A673 (cell line): ENCODE measurements around the gene ETNK2. TPM values are rescaled to one million over a fixed set of nuclear protein-coding genes. Genes with fewer than 3 reads are reported as not detected.

Experiments used
- BruUV-seq: library from RNA; stranded (reverse); fragments of 400-500 nt; replicated peaks from 2 replicates; lab custom pipeline; 2021; lab: Mats Ljungman, UMichigan
- CTCF ChIA-PET: fragments of 300-600 bp; sonication (Branson Sonifier 250); formaldehyde crosslinking; loops from one replicate; lab custom pipeline; 2022; ENCODE audit warnings: antibody characterized with exemption; lab: Charles Lee
- POLR2A ChIA-PET: fragments of 300-600 bp; sonication (Branson Sonifier 250); formaldehyde crosslinking; loops from one replicate; lab custom pipeline; 2022; ENCODE audit warnings: antibody characterized with exemption; ENCODE audit not compliant: low non-redundant PET; lab: Charles Lee
- DNase-seq: peaks from one replicate; pipeline ENCODE4 v3.0.0-alpha.2; 2015; ENCODE audit warnings: low spot score
- H3K27ac ChIP-seq: fragments of 200-600 bp; sonication (generic); 2 replicates; pipeline ENCODE4 v1.5.1; 2016; ENCODE audit warnings: mixed run types, low read depth, mild to moderate bottlenecking, mixed read lengths, antibody characterized with exemption, low read length; ENCODE audit not compliant: poor library complexity, severe bottlenecking
- H3K27me3 ChIP-seq: fragments of 200-600 bp; sonication (generic); replicated peaks from 2 replicates; pipeline ENCODE4 v1.6.1; 2017; ENCODE audit warnings: mixed run types, low read depth, mild to moderate bottlenecking, mixed read lengths, antibody characterized with exemption, low read length; ENCODE audit not compliant: insufficient read depth, poor library complexity
- H3K36me3 ChIP-seq: fragments of 200-600 bp; sonication (generic); 2 replicates; pipeline ENCODE4 v1.6.1; 2016; ENCODE audit warnings: mixed run types, mild to moderate bottlenecking, mixed read lengths, antibody characterized with exemption, low read length; ENCODE audit not compliant: insufficient read depth, poor library complexity, severe bottlenecking
- H3K4me1 ChIP-seq: fragments of 200-600 bp; sonication (generic); 2 replicates; pipeline ENCODE4 v1.6.1; 2017; ENCODE audit warnings: mixed run types, mild to moderate bottlenecking, mixed read lengths, antibody characterized with exemption, low read length; ENCODE audit not compliant: insufficient read depth, poor library complexity, severe bottlenecking
- H3K4me3 ChIP-seq: fragments of 200-600 bp; sonication (generic); 2 replicates; pipeline ENCODE4 v1.5.1; 2016; ENCODE audit warnings: low read depth, mixed run types, mild to moderate bottlenecking, mixed read lengths, low read length; ENCODE audit not compliant: poor library complexity, severe bottlenecking
- H3K9me3 ChIP-seq: fragments of 200-600 bp; sonication (generic); 2 replicates; pipeline ENCODE4 v1.6.1; 2016; ENCODE audit warnings: mixed run types, low read depth, mild to moderate bottlenecking, mixed read lengths, antibody characterized with exemption, low read length; ENCODE audit not compliant: poor library complexity, severe bottlenecking
- EZH2 ChIP-seq: fragments of 200-600 bp; sonication (generic); IDR thresholded peaks from 2 replicates; pipeline ENCODE4 v1.6.1; 2017; ENCODE audit warnings: borderline replicate concordance, low read depth, mild to moderate bottlenecking, mixed read lengths, antibody characterized with exemption, low read length; ENCODE audit not compliant: poor library complexity, severe bottlenecking
- intact Hi-C: fragments of 100-400 bp; cut with micrococcal nuclease; formaldehyde crosslinking; loops from one replicate; pipeline ENCODE4 v1.10.0; 2022; ENCODE audit not compliant: unreplicated experiment
- total RNA-seq: library from RNA; stranded (reverse); gene quantifications from 2 replicates; pipeline ENCODE4 v1.2.3, GENCODE V29; 2021
- TF ChIP-seq, protein P1 (sequence below): fragments of 300-800, 200-600 bp; sonication (generic); conservative IDR thresholded peaks from 2 replicates; pipeline ENCODE4 v1.5.1; 2017; ENCODE audit warnings: low read depth, mild to moderate bottlenecking, antibody characterized with exemption, low read length, moderate library complexity, mixed read lengths

Gene ETNK2
- total RNA-seq, 1 experiment from 2014 or later: 8.3 TPM

DNA sequence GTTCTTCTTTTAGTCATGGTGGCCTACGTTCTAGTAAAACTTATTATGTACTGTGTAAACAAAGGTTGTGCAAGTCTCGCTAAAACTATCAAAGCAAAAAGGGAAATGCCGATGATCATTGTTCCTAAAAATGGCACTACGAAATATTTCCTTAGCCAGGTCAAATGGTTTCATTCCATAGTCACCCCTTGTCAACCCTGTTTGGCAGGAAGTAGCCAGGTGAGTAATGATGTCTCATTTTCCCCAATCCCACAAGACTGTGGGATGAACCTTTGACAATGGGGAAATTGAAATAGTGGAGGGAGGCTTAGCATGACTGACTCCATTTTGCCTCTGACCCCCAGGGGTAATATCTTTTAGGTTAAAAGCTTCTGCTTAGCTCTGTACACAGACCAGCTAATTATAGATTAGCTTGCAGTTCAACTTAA is 19.9 kb upstream of the ETNK2 start:
- ChIA-PET POLR2A (no interaction called here), CTCF (interaction anchor here (1.0 kb wide), 1 partner anchor 9 kb away, joined by 3 read pairs; no protein-coding TSS in a partner anchor)
- Histone ChIP-seq H3K4me1 (no peaks in the 10 kb centered on the region), H3K4me3 (no peak overlapping the region), H3K27ac (no peak overlapping the region), H3K36me3 (no peaks in the 10 kb centered on the region), H3K27me3 (peaks cover 5% of the 10 kb centered on the region), H3K9me3 (peaks cover 13% of the 10 kb centered on the region)
- intact Hi-C loops: no loop called here
- DNase-seq: no peak
- TF ChIP-seq EZH2: no peak
- TF ChIP-seq, protein P1, sequence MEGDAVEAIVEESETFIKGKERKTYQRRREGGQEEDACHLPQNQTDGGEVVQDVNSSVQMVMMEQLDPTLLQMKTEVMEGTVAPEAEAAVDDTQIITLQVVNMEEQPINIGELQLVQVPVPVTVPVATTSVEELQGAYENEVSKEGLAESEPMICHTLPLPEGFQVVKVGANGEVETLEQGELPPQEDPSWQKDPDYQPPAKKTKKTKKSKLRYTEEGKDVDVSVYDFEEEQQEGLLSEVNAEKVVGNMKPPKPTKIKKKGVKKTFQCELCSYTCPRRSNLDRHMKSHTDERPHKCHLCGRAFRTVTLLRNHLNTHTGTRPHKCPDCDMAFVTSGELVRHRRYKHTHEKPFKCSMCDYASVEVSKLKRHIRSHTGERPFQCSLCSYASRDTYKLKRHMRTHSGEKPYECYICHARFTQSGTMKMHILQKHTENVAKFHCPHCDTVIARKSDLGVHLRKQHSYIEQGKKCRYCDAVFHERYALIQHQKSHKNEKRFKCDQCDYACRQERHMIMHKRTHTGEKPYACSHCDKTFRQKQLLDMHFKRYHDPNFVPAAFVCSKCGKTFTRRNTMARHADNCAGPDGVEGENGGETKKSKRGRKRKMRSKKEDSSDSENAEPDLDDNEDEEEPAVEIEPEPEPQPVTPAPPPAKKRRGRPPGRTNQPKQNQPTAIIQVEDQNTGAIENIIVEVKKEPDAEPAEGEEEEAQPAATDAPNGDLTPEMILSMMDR: no peak
- BruUV-seq: no TSS peak

DNA sequence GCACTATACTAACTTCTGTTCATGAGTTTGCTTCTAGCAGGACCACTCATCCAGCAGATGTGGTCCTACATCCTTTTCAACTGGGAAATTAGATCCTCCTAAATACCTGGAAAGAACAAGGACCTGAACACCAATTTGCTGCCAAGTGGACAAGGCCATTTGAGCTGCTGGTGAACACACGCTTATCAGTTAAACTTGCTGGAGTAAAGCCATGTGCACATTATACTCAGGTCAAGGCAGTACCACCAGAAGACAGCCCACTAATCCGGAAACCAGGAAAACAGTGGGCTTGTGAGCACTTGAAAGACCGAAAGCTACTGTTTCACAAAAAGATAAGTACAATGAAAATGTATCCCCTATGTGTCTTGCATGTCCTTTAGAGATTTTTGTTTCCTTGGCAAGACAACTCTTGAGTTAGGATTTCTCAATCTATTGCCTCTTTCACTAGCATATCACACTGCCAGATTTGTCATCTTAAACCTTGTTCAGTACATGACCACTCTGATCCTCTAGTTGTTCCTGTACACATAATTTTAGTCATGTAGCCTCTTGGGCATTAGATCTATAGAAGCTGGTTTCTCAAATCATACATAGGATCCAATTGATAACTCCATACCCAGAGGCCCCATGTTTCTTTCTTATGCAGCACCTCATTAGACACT is 18.8 kb upstream of the ETNK2 start:
- no peak for DNase-seq
- POLR2A ChIA-PET: no interaction called here
- no peaks in the 10 kb centered on the region for H3K36me3 ChIP-seq
- intact Hi-C loops: no loop called here
- no peaks in the 10 kb centered on the region for H3K4me1 ChIP-seq
- peaks cover 13% of the 10 kb centered on the region for H3K9me3 ChIP-seq
- no peak for TF ChIP-seq EZH2
- TF ChIP-seq, protein P1: no peak
- H3K4me3 ChIP-seq: no peak overlapping the region
- CTCF ChIA-PET: no interaction called here
- H3K27me3 ChIP-seq: no peaks in the 10 kb centered on the region
- no TSS peak for BruUV-seq
- H3K27ac ChIP-seq: no peak overlapping the region

DNA sequence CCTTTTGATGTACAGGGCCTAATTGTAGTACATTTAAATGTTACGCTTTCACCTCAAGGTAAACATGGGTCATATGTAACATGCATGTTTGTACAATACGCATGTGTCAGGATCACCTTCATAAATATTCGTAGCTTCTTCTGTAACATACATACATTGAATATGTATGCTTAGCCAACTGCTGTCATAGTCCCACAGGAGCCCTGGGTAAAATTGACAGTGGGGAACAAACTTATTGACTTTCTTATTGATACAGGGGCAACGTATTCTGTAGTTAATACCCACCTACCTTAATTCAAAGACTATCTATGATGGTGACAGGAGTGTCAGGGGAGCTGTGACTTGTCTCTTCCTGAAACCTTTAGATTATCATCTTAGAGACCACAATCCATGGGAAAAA is 18.0 kb upstream of the ETNK2 start:
- Histone ChIP-seq H3K4me3 (no peak overlapping the region), H3K27me3 (no peaks in the 10 kb centered on the region), H3K36me3 (no peaks in the 10 kb centered on the region), H3K27ac (no peak overlapping the region), H3K4me1 (no peaks in the 10 kb centered on the region), H3K9me3 (peaks cover 13% of the 10 kb centered on the region)
- BruUV-seq: no TSS peak
- ChIA-PET CTCF (interaction anchor here (0.8 kb wide), 1 partner anchor 37 kb away, joined by 6 read pairs; no protein-coding TSS in a partner anchor), POLR2A (no interaction called here)
- intact Hi-C loops: no loop called here
- TF ChIP-seq, protein P1: no peak
- TF ChIP-seq EZH2: no peak
- no peak for DNase-seq
